ENCODE data around the gene ZNF778. TPM values are rescaled to one million over a fixed set of nuclear protein-coding genes. Genes with fewer than 3 reads are reported as not detected.

ZNF778 gene
- total and polyA plus RNA-seq, 11 donors: 1.6 to 14.6 (median 9.2) TPM

DNA sequence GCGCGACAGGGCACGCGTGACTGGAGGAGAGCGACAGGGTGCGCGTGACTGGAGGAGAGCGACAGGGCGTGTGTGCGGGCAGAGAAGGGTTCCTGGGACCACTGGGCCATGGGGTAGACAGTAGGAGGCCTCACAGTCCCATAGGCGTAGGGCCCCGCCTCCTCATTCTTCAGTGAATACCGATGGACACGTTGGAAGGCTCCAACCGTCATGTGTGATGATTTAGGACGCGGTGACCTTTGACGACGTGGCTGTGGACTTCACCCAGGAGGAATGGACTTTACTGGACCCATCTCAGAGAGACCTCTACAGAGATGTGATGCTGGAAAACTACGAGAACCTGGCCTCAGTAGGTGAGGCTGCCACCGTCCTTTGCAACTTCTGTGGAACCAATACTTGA is 5.4 kb downstream of the ZNF778 start:
- no peak for DNase-seq
- H3K27ac ChIP-seq: no peak overlapping the region
- H3K27me3 ChIP-seq: no peaks in the 10 kb centered on the region
- H3K4me3 ChIP-seq: no peak overlapping the region
- peaks cover 4 to 77% (median 68%) of the 10 kb centered on the region in 9 donors for H3K36me3 ChIP-seq
- ATAC-seq: no peak
- peaks cover 0 to 15% (median 9%) of the 10 kb centered on the region in 12 donors for H3K4me1 ChIP-seq
- H3K9me3 ChIP-seq: peaks cover 0 to 15% (median 0%) of the 10 kb centered on the region in 12 donors
- TF ChIP-seq POLR2A (IDR thresholded peaks at IDR 0.05) (no peak), CTCF (IDR thresholded peaks at IDR 0.05) (no peak)
- intact Hi-C loops (cut with DNase I): no loop called here
- 92 to 95% (median 94%) methylated on average over 21 of the region's 21 CpGs for whole genome bisulfite sequencing, 4 donors

DNA sequence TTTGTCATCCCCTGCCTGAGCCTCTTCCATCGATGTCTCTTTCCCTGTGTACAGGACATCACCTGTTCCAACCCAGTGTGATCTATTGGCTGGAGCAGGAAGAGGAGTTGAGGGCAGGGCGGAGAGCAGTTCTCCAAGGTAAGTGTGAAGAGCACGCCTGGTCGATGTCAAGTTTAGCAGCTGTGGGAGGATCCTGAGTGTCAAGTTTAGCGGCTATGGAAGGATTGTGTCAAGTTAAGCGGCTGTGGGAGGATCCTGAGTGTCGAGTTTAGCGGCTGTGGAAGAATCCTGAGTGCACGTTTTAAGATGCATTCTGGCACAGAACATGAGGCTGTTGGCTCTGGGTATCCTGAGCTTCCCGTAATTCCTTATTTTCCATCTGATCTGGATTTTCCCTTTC is 7.2 kb downstream of the ZNF778 start:
- 91 to 98% (median 96%) methylated on average over 10 of the region's 10 CpGs for WGBS, 4 donors
- no peak for ATAC-seq
- intact Hi-C loops (cut with DNase I): no loop called here
- Histone ChIP-seq H3K4me3 (no peak overlapping the region), H3K9me3 (peaks cover 0 to 27% (median 0%) of the 10 kb centered on the region in 12 donors), H3K27me3 (no peaks in the 10 kb centered on the region), H3K4me1 (no peaks in the 10 kb centered on the region), H3K36me3 (peaks cover 4 to 87% (median 78%) of the 10 kb centered on the region in 9 donors), H3K27ac (no peak overlapping the region)
- DNase-seq: no peak
- TF ChIP-seq POLR2A (IDR thresholded peaks at IDR 0.05) (no peak), CTCF (IDR thresholded peaks at IDR 0.05) (no peak)

DNA sequence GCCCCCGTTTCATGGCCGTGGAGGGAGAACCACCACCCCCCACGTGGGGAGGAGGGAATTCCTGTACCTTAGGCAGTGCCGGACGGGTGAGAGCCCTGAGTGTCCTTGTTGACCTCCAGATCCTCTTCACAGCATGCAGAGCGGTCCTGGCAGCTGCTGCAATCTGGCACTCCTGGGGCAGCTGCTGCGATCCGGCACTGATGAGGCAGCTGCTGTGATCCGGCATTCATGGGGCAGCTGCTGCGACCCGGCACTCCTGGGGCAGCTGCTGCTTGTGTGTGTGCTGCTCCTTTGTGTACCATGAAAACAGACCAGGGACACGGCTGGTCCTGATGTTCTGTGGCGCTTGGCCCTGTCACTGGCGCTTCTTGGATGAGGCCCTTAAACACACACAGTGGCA is 12.8 kb downstream of the ZNF778 start:
- no peak for TF ChIP-seq POLR2A (IDR thresholded peaks at IDR 0.05)
- TF ChIP-seq CTCF (IDR thresholded peaks at IDR 0.05): no peak
- Histone ChIP-seq H3K4me3 (no peak overlapping the region), H3K9me3 (peaks cover 0 to 31% (median 0%) of the 10 kb centered on the region in 12 donors), H3K27me3 (no peaks in the 10 kb centered on the region), H3K27ac (no peak overlapping the region), H3K36me3 (peaks cover 4 to 85% (median 70%) of the 10 kb centered on the region in 9 donors), H3K4me1 (peaks cover 0 to 9% (median 0%) of the 10 kb centered on the region in 12 donors)
- WGBS, 4 donors: 71 to 75% (median 74%) methylated on average over 10 to 14 of the region's 14 CpGs
- DNase-seq (peak in 1 of 5 donors; percentile 34), ATAC-seq (peak in 3 of 4 donors; percentile 39 to 74 (median 63))
- intact Hi-C loops (cut with DNase I): no loop called here

GRCh38 chr16:89232107-89232506 is 14.6 kb downstream of the ZNF778 start:
- Histone ChIP-seq H3K36me3 (peaks cover 4 to 68% (median 51%) of the 10 kb centered on the region in 9 donors), H3K9me3 (peaks cover 0 to 26% (median 0%) of the 10 kb centered on the region in 12 donors), H3K27ac (no peak overlapping the region), H3K4me1 (peaks cover 0 to 9% (median 0%) of the 10 kb centered on the region in 12 donors), H3K4me3 (no peak overlapping the region), H3K27me3 (no peaks in the 10 kb centered on the region)
- 53 to 74% (median 64%) methylated on average over 2 of the region's 2 CpGs for WGBS, 4 donors
- ATAC-seq: peak in 2 of 4 donors; percentile 15 to 30
- intact Hi-C loops (cut with DNase I): no loop called here
- TF ChIP-seq CTCF (IDR thresholded peaks at IDR 0.05): no peak
- TF ChIP-seq POLR2A (IDR thresholded peaks at IDR 0.05): no peak
- DNase-seq: no peak
